ENCODE results near the gene S100A7A. TPM values are rescaled to one million over a fixed set of nuclear protein-coding genes. Genes with fewer than 3 reads are reported as not detected.
"Not testable (repeated sequence)": the region's sequence is repeated elsewhere in the genome, so short reads cannot be mapped to it uniquely, and the experiment has no call there.

S100A7A gene
- polyA plus RNA-seq, 1 donor = not detected

DNA sequence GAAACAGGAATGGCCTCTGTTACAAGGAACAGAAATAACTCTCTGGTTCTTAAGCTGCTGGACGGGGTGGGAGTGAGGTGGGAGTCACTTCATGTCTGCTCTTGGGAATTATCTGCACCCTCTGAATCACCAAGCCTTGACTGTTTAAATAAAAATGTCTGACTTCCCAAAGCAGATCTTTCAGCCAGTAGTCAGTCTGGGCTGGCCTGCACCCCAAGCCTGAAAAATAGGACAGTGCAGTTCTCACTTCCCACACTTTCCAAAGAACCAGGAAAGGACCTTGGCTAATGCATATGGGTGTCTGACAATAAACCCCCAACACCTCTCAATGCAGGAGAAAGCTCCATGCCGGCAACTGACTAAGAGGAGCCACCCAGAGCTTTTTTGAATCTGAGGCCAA lies 43.3 kb downstream of the S100A7A start:
- DNase-seq = no peak

DNA sequence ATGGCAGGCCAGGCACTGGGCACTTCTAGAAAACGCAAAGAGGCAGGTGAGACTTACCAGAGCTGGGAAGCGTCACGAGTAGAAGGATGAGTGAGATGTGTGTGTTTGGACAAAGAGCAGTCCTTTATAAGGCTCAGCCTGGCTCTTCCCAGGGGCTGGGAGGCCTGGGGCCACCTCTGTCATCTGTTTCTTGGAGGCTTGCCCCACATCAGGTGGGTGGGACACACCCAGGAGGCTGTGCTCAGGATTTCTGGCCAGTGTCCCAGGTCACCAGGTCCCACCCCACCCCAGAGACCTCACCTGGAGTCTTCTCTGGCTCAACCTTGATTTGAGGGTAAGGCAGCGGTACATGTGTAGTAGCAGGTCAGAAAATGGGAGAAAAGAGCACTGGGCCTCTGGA lies 44.2 kb downstream of the S100A7A start, which contains the start of gene S100A7:
S100A7 (minus strand) TSS at position 101 of the 400 bp plus-strand sequence. CDS start 1,638 bp downstream, outside the sequence.
- no peak for DNase-seq

DNA sequence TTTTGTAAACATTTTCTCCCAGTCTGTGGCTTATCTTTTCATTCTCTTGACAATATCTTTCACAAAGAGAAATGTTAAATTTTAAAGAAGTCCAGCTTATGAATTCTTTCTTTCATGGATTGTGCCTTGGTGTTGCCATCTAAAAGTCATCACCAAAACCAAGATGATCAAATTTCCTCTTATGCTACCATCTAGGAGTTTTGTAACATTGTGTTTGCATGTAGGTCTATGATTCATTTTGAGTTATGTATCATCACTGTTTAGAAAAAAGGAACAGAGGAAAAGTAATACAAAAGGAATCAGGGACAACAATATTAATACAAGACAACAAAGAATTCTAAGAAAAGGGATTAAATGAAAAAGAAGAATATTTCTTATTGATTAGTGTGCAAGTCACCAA lies 46.4 kb downstream of the S100A7A start:
- DNase-seq = not testable (repeated sequence)

DNA sequence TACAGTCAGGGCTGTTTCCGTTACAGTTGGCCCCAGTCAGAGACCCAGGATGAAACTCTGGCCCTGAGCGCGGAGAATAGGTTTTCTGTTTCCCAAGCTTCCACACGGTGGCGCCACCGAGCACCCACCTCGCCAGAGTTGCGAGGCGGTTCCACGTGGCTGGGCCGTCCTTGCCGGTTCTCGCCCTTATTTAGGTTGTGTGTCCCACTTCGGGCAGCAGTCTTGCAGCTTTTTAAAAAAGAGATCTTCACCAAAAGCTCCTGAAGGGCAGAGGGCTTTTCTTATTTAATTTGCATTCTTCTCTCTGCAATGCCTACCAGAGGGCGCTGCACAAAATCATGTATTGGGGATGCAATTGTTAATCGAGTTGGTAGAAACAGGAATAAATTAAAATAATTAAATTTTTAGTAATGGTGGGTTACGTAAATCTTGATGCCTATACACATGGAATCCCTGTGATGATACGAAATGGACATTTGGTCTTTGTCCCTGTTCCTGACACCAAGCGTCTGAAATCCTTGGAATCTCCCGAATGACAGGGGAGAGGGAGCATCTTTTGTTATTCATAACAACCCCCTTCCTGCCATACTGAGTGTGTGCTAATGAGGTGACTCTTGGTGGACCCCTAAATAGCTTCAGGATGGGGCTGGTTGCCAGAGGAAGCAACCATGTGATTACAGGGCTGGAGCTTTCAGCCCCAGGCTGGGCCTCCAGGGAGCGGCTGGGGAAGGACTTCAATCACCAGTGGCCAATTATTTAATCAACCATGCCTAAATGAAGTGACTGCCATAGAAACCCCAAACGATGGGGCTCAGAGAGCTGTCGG lies 49.7 kb downstream of the S100A7A start:
- peak; percentile 12 for DNase-seq

DNA sequence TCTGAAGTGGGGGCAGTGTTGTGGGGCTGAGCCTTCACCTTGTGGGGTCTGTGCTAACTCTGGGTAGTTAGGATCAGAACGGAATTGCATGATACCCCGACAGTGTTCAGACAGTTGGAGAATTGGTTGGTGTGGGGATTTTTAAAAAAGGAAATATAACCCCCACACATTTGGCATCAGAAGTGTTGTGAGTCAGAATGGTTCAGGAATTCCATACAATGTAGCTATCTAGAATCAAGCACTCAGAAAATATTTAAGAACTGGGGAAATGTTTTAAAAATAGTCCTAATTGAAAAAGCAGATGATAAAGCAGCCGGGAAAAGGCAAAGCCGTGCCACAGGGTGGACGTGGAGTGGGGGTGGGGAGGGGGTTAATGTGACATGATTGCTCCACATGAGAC lies 50.6 kb downstream of the S100A7A start:
- no peak for DNase-seq

DNA sequence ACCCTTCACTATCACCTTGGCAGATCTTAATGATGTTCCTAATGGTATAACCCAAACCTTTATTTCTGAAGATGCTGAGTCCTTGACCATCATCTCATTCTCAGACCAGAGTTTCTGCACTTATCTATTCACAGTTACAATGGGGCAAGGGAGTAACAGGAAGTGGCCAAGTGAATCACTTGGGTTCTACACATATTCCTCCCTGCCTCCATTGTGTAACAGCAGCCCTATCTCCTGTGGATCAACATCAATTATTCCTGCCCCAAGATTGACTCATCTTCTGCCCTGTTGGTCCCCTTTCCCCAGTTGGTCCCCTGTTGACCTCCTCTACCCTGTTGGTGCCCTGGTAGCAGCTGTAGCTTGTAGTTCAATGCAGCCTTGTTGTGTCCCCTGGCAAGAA lies 54.4 kb downstream of the S100A7A start:
- DNase-seq = no peak

Other genes with a start within 250 kb of the S100A7A start
- gene LELP1, start 213.1 kb upstream of the S100A7A start, polyA plus RNA-seq (ENCODE audit: insufficient read length) = not detected
- not detected for gene PRR9, start 198.9 kb upstream of the S100A7A start, polyA plus RNA-seq (ENCODE audit: insufficient read length)
- gene LORICRIN, start 156.8 kb upstream of the S100A7A start, polyA plus RNA-seq (ENCODE audit: insufficient read length) = not detected
- not detected for gene PGLYRP3, start 103.6 kb upstream of the S100A7A start, polyA plus RNA-seq (ENCODE audit: insufficient read length)
- gene PGLYRP4, start 67.7 kb upstream of the S100A7A start, polyA plus RNA-seq (ENCODE audit: insufficient read length) = not detected
- 6.2 TPM for gene S100A9, start 58.7 kb upstream of the S100A7A start, polyA plus RNA-seq (ENCODE audit: insufficient read length)
- not detected for gene S100A12, start 40.9 kb upstream of the S100A7A start, polyA plus RNA-seq (ENCODE audit: insufficient read length)
- gene S100A8, start 25.4 kb upstream of the S100A7A start, polyA plus RNA-seq (ENCODE audit: insufficient read length) = 3.4 TPM
- gene S100A7, start 44.1 kb downstream of the S100A7A start, polyA plus RNA-seq (ENCODE audit: insufficient read length) = 0.43 TPM
- 182 TPM for gene S100A6, start 119.5 kb downstream of the S100A7A start, polyA plus RNA-seq (ENCODE audit: insufficient read length)
- 1.3 TPM for gene S100A5, start 124.4 kb downstream of the S100A7A start, polyA plus RNA-seq (ENCODE audit: insufficient read length)
- gene S100A4, start 129.3 kb downstream of the S100A7A start, polyA plus RNA-seq (ENCODE audit: insufficient read length) = 29.0 TPM
- gene S100A3, start 132.7 kb downstream of the S100A7A start, polyA plus RNA-seq (ENCODE audit: insufficient read length) = 0.25 TPM
- gene S100A2, start 149.3 kb downstream of the S100A7A start, polyA plus RNA-seq (ENCODE audit: insufficient read length) = 3.9 TPM
- gene S100A16, start 196.6 kb downstream of the S100A7A start, polyA plus RNA-seq (ENCODE audit: insufficient read length) = 87.2 TPM
- 16.8 TPM for gene S100A14, start 199.8 kb downstream of the S100A7A start, polyA plus RNA-seq (ENCODE audit: insufficient read length)
- gene S100A13, start 211.0 kb downstream of the S100A7A start, polyA plus RNA-seq (ENCODE audit: insufficient read length) = 120 TPM
- 18.5 TPM for gene S100A1, start 211.9 kb downstream of the S100A7A start, polyA plus RNA-seq (ENCODE audit: insufficient read length)
- 149 TPM for gene CHTOP, start 217.5 kb downstream of the S100A7A start, polyA plus RNA-seq (ENCODE audit: insufficient read length)
- gene SNAPIN, start 242.2 kb downstream of the S100A7A start, polyA plus RNA-seq (ENCODE audit: insufficient read length) = 52.0 TPM